Inflammatory macrophage (primary cell): Measurements from ENCODE around the gene TTC24.
"Not testable (repeated sequence)": the region's sequence is repeated elsewhere in the genome, so short reads cannot be mapped to it uniquely, and the experiment has no call there.

Experiments
- DNase-seq, 2 donors: peaks; one replicate each; pipeline ENCODE4 v3.0.0-alpha.2; 2020 to 2022

Gene TTC24

DNA sequence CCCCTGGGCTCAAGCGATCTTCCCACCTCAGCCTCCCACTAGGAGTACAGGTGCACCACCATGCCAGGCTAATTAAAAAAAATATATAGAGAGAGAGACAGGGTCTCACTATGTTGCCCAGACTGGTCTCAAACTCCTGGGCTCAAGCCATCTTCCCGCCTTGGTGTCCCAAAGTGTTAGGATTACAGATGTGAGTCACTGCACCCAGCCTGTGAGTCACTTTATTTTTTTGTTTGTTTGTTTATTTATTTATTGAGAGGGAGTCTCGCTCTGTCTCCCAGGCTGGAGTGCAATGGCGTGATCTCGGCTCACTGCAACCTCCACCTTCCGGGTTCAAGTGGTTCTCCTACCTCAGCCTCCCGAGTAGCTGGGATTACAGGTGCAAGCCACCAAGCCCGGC, 8.4 kb downstream of the TTC24 start:
- DNase-seq: not testable (repeated sequence)

DNA sequence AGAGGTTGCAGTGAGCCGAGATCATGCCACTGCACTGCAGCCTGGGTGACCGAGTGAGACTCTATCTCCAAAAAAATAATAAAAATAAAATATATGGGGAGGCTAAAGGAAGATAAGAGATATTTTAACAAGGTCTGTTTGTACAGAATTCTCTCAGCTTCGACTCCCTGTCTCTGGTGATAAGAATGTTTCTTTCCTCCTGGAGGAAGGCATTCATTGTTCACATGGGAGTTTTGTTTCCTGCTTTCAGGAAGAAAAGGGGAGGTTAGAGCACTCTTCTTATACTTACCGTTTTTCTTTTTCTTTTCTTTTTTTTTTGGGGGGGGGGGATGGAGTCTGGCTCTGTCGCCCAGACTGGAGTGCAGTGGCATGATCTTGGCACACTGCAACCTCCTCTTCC, 10.0 kb downstream of the TTC24 start:
- no peak for DNase-seq

DNA sequence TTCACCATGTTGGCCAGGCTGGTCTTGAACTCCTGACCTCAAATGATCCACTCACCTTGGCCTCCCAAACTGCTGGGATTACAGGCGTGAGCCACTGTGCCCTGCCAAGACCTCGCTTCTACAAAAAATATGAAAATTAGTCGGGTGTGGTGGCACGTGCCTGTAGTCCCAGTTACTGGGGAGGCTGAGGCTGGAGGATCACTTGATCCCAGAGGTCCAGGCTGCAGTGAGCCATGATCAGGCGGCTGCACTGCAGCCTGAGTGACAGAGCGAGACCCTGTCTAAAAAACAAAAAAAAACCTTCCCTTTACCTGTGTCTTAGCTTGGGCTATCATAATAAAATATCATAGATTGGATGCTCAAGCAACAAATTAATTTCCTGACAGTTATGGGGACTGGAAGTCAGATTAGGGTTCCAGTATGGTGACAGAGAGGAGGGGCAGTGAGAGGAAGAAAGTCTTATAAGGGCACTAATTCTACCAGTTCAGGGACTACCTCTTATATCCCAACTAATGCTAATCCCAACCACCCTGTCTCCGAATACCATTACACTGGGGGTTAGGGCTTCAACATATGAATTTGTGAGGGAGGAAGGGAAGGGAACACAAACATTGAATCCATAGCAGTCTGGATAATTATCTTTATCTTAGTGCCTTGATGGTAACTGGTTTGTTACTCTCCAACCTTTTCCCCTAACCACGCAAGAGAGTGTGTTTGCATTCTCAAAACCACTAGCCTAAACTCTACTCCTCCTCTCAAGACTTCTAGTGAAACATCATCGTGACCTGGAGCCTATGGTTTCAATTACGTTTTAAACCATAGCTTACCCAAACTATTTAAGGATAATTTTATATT, 11.0 kb downstream of the TTC24 start:
- no peak for DNase-seq

DNA sequence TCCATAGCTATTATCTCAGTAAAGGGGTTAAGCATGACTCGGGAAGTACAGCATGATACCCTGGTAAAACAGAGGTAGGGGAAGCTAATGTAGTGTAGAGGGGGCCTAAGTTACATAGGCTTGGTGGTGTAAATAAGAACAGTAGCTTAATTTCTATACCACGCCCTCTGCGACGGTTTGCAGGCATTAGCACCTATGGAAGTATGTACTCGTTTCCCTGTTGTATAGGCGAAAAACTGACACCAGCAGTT, 11.6 kb downstream of the TTC24 start:
- DNase-seq: no peak

DNA sequence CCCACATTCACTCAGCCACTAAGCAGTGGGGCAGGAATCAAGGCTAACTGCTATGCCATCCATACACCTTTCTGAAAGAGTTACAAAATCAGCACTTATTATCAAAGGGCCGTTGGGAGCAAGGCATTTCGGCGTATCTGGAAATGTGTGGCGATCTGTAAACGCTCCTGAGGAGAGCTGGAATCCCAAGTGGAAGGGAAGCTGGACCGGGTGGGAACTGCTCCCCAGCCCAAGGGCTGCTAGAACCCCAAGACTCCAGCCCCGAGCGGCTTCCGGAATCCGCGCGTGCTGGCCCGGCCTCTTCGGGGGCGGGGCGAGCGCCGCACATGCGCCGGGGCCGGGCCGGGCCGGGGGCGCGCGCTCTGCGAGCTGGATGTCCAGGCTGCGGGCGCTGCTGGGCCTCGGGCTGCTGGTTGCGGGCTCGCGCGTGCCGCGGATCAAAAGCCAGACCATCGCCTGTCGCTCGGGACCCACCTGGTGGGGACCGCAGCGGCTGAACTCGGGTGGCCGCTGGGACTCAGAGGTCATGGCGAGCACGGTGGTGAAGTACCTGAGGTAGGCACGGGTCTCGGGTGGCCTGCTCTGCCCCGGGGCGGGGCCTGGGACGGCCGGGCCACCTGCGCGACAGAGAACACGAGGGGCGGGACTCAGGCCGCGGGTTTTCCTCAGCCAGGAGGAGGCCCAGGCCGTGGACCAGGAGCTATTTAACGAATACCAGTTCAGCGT, 12.1 kb downstream of the TTC24 start, which contains the start of gene NAXE:
TSS of gene NAXE (plus strand) at position 345 of the 726 bp plus-strand sequence. CDS start at position 374, 29 bp downstream.
- DNase-seq: peak; percentile 71 to 81

DNA sequence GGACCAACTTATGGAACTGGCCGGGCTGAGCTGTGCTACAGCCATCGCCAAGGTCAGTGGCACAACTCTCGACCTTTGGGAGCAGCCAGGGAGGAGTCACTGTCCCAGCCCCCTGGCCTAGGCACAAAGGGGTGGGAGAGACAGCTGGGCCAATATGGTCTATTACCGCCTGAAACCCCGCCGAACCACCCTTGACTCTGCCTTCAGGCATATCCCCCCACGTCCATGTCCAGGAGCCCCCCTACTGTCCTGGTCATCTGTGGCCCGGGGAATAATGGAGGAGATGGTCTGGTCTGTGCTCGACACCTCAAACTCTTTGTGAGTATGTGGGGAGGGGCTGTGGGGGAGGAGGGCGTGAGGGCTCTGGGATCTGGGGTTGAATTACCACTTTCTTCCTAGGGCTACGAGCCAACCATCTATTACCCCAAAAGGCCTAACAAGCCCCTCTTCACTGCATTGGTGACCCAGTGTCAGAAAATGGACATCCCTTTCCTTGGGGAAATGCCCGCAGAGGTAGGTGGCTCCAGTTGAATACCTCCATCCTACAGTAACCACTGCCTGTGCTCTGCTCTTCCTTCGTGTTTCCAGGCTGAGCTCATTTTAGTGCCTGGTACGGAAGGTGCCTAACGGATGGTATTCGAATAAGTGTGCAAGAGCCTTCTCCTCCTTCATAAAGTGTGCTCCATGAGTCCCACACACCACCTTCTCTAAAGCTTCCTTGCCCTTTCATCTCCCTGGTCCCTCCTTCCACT, 12.8 kb downstream of the TTC24 start:
- no peak for DNase-seq

DNA sequence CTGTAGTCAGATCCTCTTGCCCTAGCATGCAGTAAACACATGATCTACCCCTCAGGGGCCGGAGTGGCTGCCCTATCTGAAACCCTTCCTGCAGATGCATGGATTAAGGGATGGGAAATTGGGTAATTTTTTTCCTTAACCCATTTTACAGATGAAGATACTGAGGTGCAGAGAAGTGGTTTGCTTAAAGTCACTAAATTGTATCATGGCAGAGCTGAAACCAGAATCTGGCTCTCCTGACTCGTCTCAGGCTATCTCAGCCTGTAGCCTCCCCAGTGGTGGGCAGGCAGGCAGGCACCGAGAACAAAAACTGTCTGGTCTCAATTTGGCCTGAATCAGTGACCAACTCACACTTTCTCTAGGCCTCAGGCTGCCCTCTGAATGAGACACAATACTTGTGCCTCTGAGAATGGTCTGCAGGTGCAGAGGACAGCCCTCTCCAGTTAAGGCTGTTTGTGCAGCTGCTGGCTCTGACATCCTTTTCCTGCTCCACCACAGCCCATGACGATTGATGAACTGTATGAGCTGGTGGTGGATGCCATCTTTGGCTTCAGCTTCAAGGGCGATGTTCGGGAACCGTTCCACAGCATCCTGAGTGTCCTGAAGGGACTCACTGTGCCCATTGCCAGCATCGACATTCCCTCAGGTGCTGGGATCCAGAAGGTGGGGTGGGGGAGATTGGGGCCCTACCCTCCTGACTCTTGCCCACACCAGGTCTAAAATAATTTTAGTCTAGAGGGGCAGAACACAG, 13.6 kb downstream of the TTC24 start:
- DNase-seq: no peak

DNA sequence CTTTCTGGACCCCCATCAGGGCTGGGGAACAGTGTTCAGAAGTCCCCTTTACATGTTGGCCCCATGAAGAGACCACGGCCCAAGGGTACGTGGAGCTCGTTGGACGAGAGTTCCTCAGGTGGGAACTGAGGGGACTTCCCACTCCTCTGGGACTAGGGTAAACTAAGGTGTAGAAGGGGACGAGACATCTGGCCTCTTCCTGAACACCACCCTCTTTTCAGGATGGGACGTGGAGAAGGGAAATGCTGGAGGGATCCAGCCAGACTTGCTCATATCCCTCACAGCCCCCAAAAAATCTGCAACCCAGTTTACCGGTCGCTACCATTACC, 14.1 kb downstream of the TTC24 start:
- DNase-seq: no peak

DNA sequence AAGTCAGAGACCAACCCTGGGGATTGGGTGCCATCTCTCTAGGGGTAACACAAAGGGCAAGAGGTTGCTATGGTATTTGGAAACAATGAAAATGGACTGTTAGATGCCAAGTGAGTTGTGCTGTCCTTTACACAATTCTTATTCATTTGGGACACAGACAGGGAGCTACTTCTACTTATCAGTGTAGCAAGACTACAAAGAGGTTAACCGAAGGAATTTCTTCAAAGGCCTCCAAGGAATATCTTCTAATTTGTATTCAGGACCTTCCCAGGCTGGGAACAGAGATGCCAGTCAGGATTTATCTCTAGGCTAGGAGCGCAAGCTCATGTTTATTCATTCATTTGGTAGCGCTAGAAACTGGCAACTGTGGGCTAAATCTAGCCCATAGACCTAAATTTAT, 14.7 kb downstream of the TTC24 start:
- DNase-seq: no peak

DNA sequence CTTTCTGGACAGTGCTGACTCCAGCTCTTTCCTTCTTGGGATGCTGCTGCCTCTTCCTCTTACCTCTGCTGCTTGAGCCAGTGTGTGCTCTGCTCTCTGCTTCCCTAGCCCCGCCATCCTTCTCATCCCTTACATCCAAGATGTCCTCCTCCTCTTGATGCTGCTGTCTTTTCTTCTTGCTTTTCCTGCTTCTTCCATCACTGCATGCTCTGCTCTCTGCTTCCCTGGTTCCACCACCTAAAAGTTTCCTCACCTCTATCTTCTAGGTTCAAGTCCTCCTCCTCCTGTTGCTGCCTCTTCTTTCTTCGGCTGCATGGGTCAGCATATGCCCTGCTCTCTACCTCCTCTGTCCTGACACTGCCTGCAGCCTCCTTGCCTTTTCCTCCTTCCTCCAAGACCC, 15.5 kb downstream of the TTC24 start:
- no peak for DNase-seq

DNA sequence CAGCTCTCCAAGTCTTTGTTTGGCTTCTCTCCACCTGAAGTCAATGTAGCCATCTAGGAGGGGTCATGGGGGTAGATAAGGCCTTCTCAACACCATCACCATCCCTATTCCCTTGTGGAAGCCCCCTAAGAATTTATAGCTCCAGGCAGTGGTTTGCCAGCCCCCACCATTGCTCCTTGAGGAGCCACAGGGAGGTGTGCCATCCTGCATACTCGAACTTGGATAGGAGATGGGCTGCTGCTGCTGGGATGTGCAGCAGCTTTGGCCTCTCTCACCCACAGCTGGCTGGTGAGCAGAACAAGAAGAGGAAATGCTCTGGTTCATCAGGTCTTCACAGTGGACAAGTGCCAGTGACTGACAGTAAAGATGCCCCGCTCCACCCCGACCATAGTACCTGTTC, 16.9 kb downstream of the TTC24 start:
- no peak for DNase-seq

DNA sequence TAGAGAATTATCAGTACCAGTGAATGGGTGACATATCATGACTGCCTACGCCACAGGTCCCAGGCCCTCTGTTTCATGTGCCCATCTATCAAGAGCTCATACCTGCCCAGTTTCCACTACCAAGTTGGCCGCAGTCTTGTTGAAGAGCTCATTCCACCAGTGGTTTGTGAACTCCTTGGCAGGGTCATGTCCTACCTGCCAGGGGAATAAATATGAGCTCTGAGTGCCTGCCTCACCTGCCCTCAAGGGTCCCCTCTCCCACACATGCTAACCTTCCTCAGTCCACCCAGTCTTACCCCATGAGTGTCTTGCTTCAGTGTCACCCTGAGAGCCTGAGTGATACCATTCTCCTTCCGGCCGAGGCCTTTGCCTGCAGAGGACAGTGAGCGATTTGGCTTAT, 18.6 kb downstream of the TTC24 start:
- DNase-seq: no peak

DNA sequence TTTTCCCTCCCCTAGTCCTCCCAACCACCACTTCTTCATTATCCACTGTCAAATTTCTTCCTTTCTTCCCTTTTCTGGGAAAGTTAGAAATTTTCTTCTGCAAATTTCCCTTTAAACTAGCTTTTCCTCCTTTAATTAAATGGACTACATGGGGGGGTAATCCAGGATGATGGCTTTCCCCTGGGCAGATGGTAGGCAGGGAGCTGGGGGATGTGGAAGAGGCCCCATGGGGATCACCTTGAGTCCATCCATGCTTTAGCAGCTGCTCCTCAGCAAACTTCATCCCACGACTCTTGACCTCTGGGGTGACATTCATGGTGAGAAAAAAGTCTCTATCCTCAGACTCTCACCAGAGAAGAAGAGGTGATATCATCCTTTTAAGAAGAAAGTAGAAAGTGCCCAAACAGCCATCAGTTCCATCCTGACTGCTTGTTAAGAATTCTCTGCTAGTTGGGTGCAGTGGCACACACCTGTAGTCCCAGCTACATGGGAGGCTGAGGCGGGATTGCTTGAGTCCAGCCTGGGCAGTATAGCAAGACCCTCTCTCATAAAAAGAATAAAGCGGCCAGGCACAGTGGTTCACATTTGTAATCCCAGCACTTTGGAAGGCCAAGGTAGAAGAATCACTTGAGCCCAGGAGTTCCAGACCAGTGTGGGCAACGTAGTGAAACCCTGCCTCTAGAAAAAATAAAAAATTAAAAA, 19.4 kb downstream of the TTC24 start:
- no peak for DNase-seq

DNA sequence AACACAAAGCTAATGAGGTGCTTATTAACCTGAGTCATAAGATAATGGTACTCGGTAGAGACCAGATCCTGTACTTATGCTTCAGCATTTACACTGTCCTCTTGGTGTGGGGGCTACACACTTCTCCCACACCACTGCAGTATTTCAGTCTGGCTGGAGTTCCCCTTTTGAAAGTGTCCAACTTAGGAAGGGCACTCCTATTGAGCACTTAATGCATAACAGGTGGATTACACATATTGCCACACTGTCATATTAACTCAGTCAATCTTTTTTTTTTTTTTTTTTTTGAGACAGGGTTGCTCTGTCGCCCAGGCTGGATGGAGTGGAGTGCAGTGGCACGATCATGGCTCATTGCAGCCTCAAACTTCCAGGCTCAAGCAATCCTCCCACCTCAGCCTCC, 20.3 kb downstream of the TTC24 start:
- DNase-seq: peak; percentile 66 to 68

DNA sequence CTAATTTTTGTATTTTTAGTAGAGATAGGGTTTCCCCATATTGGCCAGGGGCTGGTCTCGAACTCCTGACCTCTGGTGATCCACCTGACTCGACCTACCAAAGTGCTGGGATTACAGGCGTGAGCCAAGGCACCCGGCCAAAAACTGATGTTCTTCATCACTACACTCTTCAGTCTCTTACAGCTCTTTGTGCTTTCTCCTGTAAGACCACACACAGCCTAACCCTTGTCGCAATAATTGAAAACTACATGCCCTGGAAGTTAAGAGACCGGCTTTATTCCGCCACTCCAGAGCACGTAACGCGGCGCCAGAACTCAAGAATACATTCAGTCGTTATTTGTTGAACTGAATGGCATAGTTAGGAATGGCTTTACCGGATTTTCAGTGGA, 21.2 kb downstream of the TTC24 start:
- no peak for DNase-seq

DNA sequence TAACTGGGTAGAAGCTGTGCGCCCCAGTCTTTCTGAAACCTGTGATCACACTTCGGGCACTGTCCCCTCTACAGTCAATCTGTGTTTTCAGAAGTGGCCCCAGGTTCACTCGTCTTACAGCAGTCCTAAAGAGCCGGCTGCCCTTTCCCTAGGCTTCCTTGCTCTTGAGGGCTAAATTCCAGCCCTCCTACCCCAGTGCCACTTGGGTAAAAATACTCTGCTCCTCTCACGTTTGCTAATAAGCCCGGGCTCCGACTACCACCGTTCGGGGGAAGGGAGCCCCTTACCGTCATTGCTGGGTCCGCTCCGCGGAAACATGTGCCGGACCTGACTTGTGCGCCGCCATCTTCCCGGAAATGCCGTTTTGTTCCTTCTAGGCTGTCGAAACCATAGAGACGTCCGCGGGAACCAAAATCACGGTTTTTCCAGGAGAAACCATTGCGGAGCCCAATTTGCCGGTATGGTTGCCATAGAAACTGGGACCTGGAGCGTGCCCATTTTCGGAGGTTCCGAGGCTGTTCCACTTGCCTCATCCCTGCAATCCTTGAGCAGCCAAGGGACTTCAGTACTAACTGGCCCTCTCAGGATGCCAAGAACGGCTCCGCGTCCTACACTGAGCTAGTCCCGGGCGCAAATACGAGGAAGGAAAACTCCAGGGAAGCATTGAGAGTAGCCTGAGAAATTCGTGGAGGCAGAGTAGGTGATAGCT, 21.8 kb downstream of the TTC24 start, which contains the start of gene GPATCH4:
TSS of gene GPATCH4 (minus strand) at position 358 of the 709 bp plus-strand sequence.
- peak; percentile 79 to 86 for DNase-seq

DNA sequence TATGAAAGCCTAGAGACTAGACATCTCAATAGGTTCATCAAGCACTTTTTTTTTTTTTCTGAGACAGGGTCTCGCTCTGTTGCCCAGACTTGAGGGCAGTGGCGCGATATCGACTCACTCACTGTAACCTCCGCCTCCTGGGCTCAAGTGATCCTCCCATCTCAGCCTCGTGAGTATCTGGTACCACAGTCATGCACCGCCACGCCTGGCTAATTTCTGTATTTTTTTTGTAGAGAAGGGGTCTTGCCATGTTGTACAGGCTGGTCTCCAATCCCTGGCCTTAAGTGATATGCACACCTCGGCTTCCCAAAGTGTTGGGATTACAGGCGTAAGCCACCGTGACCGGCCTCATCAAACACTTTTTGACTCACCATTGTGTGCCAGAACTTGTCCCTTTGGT, 22.4 kb downstream of the TTC24 start:
- DNase-seq: no peak

DNA sequence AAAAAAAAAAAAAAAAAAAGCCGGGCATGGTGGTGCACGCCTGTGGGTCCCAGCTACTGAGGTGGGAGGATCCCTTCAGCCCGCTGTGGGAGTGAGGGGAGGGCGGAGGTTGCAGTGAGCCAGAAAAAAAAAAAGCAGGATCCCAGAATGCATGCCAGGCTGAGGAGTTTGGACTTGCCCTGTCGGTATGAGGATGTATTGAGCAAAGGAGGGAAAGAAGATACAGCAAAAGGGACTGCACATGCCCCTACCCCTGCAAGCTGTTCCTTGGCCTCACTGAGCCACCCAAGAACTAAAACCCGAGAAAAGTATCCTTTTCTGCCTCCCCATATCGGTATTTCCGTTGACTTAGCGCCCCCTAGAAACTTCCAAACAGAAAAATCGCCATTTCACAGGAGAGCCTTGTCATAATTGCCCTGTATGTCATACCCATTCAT, 23.1 kb downstream of the TTC24 start:
- DNase-seq: peak; percentile 13 to 38

DNA sequence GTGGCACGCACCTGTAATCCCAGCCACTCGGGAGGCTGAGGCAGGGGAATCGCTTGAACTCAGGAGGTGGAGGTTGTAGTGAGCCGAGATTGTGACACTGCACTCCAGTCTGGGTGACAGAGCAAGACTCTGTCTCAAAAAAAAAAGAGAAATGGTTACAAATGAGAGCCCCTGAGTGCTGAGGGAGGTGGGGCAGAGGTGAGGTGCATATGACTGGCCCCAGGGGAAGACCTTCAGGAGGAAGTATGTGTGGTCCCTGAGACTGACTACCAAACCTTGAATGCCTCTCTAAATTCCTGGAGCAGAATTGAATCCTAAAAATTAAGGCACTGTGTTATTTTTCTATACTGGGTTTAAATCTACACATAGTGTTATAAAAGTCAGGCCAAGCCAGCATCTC, 27.8 kb downstream of the TTC24 start:
- DNase-seq: not testable (repeated sequence)

DNA sequence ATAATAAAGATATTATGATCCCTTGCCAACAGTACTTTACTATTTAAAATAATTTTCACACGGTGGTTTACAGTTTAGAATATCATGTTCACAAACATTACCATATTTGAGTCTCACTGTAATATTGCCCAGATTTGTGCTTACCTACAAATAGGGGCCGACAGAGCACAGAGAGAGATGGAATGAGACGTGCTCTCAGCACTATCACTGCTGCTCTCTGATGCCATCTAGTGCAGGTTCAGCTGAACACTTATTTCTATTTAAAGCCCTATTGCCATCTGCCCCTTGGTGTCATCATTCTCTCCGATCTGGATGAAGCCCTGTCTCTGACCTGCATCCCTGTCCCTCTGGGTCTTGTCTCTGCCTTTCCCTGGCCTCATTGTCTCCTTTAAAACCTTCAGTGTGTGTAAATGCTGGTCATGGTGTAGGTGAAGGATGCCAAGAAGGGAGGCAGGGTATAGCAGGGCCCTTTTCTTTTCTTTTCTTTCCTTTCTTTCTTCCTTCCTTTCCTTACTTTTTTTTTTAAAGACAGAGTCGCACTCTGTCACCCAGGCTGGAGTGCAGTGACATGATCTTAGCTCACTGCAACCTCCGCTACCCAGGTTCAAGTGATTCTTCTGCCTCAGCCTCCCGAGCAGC, 28.6 kb downstream of the TTC24 start:
- peak; percentile 77 to 79 for DNase-seq

DNA sequence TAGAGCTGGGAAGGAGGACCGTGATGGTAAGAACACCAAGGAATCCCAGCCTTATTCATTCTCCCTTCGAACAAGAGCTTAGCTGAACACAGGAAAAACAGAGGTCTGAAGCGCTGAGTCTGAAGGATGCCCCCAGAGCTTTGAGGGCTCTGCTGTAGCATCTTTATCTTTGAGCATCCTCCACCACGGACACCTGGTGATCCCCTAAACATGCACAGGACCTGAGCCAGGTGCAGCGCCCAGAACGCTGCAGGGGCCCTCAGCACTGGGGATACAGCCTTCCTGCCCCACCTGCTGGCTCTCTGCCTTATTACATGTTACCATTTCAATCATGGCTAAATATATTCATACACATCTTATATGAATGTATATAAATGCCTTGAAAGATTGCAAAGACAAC, 29.5 kb downstream of the TTC24 start:
- DNase-seq: peak in 1 of 2 donors; percentile 18
